Activated naive CD4-positive, alpha-beta T cell treated with anti-CD3 and anti-CD28 coated beads, Interleukin-2, amount 10 ng/mL, durations not matched to agents 5 hours and 36 hours (primary cell): ENCODE results near the gene SIMC1. TPM values are rescaled to one million over a fixed set of nuclear protein-coding genes. Genes with fewer than 3 reads are reported as not detected.

Source experiments
- microRNA-seq: library from miRNA; unstranded; fragments of <30 nt; microRNA quantifications from one replicate; pipeline ENCODE4 v1.2.0, GENCODE V29; 2022; ENCODE audit warnings: borderline microRNAs expressed, borderline replicate concordance
- total RNA-seq, 2 experiments: library from RNA; stranded (reverse); gene quantifications; one replicate each; pipeline ENCODE4 v1.2.3, GENCODE V29; 2021

The SIMC1 gene
- 10 to 100 TPM; 28.9 to 29.3 TPM for total RNA-seq

GRCh38 chr5:176237971-176238644 lies at the start of gene SIMC1:
Gene SIMC1 (plus strand): TSS chr5:176238424. CDS start chr5:176238509, 85 bp downstream.

GRCh38 chr5:176361437-176362232 lies 123.4 kb downstream of the SIMC1 start, which contains the start of gene KIAA1191:
Gene KIAA1191 (minus strand): TSS chr5:176361764. CDS start chr5:176359508, 2,256 bp downstream.

GRCh38 chr5:176365351-176366231 lies 127.4 kb downstream of the SIMC1 start, which contains the start of gene ARL10:
Gene ARL10 (plus strand): TSS chr5:176365487. CDS start chr5:176365564, 77 bp downstream.

GRCh38 chr5:176388444-176389134 lies 150.4 kb downstream of the SIMC1 start, which contains the start of the genes HIGD2A and NOP16:
Gene HIGD2A (plus strand): TSS chr5:176388751. CDS start chr5:176388820, 69 bp downstream.
Gene NOP16 (minus strand): TSS chr5:176388598. CDS start chr5:176388539, 59 bp downstream.

Small RNAs within 50 kb of the gene (microRNA-seq; reads per million reads assigned to microRNA genes)
- 1.3 reads per million for gene MIR1271

Other genes with a start within 250 kb of the SIMC1 start
- gene KIAA1191, start 123.3 kb downstream of the SIMC1 start, total RNA-seq = 10 to 100 TPM; 50.8 to 51.1 TPM
- gene ARL10, start 127.1 kb downstream of the SIMC1 start, total RNA-seq = 10 to 100 TPM; 11.6 to 15.9 TPM
- gene NOP16, start 150.2 kb downstream of the SIMC1 start, total RNA-seq = 10 to 100 TPM; 29.3 to 29.7 TPM
- 100 to 1,000 TPM; 185 to 189 TPM for gene HIGD2A, start 150.3 kb downstream of the SIMC1 start, total RNA-seq
- 10 to 100 TPM; 54.6 to 58.6 TPM for gene CLTB, start 178.1 kb downstream of the SIMC1 start, total RNA-seq
- 10 to 100 TPM; 32.6 to 34.7 TPM for gene FAF2, start 210.0 kb downstream of the SIMC1 start, total RNA-seq